MM.1S (cell line): Measurements from ENCODE around the gene RFNG.

Source experiments
- CTCF ChIP-seq: fragments of 300-600 bp; sonication (generic); IDR thresholded peaks from 2 replicates; pipeline ENCODE4 v1.5.1; 2016; ENCODE audit warnings: antibody characterized with exemption, low read length, mixed read lengths
- EZH2 ChIP-seq: fragments of 300-600 bp; sonication (generic); optimal IDR thresholded peaks from 2 replicates; pipeline ENCODE3; 2017; ENCODE audit warnings: low read depth, mild to moderate bottlenecking, antibody characterized with exemption, low read length, mixed read lengths
- EZH2phosphoT487 ChIP-seq: fragments of 300-600 bp; sonication (generic); IDR thresholded peaks from 2 replicates; pipeline ENCODE4 v1.6.1; 2018; ENCODE audit warnings: antibody characterized with exemption, low read length

- no peak for TF ChIP-seq CTCF
- TF ChIP-seq EZH2: no peak
- TF ChIP-seq EZH2phosphoT487: no peak
Observed at GRCh38 chr17:82087961-82088837, 36.6 kb upstream of the RFNG start.
